ENCODE measurements around the gene COL20A1.
"Not testable (repeated sequence)": the region's sequence is repeated elsewhere in the genome, so short reads cannot be mapped to it uniquely, and the experiment has no call there.

The COL20A1 gene

GRCh38 chr20:63292904-63293303 lies at the start of gene COL20A1:
TSS of gene COL20A1 (plus strand) at chr20:63293186. CDS start at chr20:63295108, 1,922 bp downstream.
- no peak for DNase-seq (ENCODE audit: low spot score)

GRCh38 chr20:63243604-63244247 lies 49.3 kb upstream of the COL20A1 start:
- DNase-seq (ENCODE audit: low spot score) = no peak

- no peak for DNase-seq (ENCODE audit: low spot score)
Observed at GRCh38 chr20:63244468-63244867, 48.5 kb upstream of the COL20A1 start.

GRCh38 chr20:63246490-63247288 lies 46.3 kb upstream of the COL20A1 start:
- DNase-seq (ENCODE audit: low spot score) = no peak

GRCh38 chr20:63247671-63248228 lies 45.2 kb upstream of the COL20A1 start:
- DNase-seq (ENCODE audit: low spot score) = no peak

GRCh38 chr20:63248835-63249591 lies 44.0 kb upstream of the COL20A1 start:
- no peak for DNase-seq (ENCODE audit: low spot score)

GRCh38 chr20:63249891-63250290 lies 43.1 kb upstream of the COL20A1 start:
- no peak for DNase-seq (ENCODE audit: low spot score)

- DNase-seq (ENCODE audit: low spot score) = not testable (repeated sequence)
Observed at GRCh38 chr20:63251350-63251749, 41.6 kb upstream of the COL20A1 start.

- DNase-seq (ENCODE audit: low spot score) = no peak
Observed at GRCh38 chr20:63252284-63252711, 40.7 kb upstream of the COL20A1 start.

- no peak for DNase-seq (ENCODE audit: low spot score)
Observed at GRCh38 chr20:63253065-63253437, 39.9 kb upstream of the COL20A1 start.

GRCh38 chr20:63253438-63254231 lies 39.4 kb upstream of the COL20A1 start:
- no peak for DNase-seq (ENCODE audit: low spot score)

GRCh38 chr20:63254232-63254605 lies 38.8 kb upstream of the COL20A1 start, which contains the start of gene NKAIN4:
TSS of gene NKAIN4 (minus strand) at chr20:63254463. CDS start at chr20:63254450, 13 bp downstream.
- no peak for DNase-seq (ENCODE audit: low spot score)

- no peak for DNase-seq (ENCODE audit: low spot score)
Observed at GRCh38 chr20:63254606-63255384, 38.2 kb upstream of the COL20A1 start.

GRCh38 chr20:63255931-63256704 lies 36.9 kb upstream of the COL20A1 start:
- DNase-seq (ENCODE audit: low spot score) = no peak

- DNase-seq (ENCODE audit: low spot score) = no peak
Observed at GRCh38 chr20:63256954-63257353, 36.0 kb upstream of the COL20A1 start.

GRCh38 chr20:63257629-63258028 lies 35.4 kb upstream of the COL20A1 start:
- no peak for DNase-seq (ENCODE audit: low spot score)

GRCh38 chr20:63258781-63259180 lies 34.2 kb upstream of the COL20A1 start:
- no peak for DNase-seq (ENCODE audit: low spot score)

- no peak for DNase-seq (ENCODE audit: low spot score)
Observed at GRCh38 chr20:63259734-63260460, 33.1 kb upstream of the COL20A1 start.

- DNase-seq (ENCODE audit: low spot score) = no peak
Observed at GRCh38 chr20:63260521-63260920, 32.5 kb upstream of the COL20A1 start.

Measured in hepatic stellate cell (primary cell).